Measurements from ENCODE around the gene CCDC197. TPM values are rescaled to one million over a fixed set of nuclear protein-coding genes. Genes with fewer than 3 reads are reported as not detected.

CCDC197 gene
- total RNA-seq, 1 donor from 2014 or later: not detected

DNA sequence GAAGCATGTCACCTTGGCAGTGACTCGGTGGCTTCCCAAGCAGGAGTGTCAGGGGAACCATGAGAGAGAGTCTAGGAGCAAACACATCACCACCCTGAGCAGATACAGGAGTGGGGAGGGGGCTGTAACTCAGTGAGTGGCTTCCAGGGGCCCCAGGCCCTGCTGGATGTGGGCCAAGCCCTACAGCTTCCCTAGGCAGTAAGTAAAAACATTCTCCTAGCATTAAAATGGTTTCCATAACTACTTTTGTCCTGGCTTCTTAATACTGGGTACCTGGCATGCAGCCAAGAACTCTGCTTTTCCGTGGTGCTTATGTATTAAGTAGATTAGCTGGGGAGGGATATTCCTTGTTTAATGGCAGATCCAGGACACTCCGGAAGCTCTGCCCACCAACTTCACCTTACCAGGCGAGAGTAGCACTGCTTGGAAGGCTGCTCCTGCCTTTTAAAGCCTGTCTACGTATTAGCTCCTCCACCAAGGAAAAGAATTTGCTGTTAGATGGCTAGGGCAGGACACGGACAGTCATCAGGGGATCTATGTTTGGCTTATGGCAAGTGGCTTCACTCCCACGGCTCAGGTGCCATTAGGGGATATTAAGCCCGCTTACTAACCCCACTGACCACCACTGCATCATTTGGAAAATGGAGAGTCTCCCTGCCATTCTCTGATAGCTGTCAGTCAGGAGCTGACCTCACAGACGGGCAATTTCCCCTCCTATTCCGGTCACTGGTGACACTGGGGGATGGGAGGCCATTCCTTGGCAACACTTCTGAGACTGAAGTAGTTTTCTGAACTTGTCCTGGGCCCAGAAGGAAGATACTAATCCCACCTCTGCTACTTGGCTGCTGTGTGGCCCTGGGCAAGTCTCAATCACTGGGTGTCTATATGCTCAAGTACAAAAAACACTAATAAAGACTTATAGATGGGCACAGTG is 51.9 kb downstream of the CCDC197 start:
- intact Hi-C loops (cut with DNase I): no loop called here
- ATAC-seq: no peak
- H3K27ac ChIP-seq: no peak overlapping the region

DNA sequence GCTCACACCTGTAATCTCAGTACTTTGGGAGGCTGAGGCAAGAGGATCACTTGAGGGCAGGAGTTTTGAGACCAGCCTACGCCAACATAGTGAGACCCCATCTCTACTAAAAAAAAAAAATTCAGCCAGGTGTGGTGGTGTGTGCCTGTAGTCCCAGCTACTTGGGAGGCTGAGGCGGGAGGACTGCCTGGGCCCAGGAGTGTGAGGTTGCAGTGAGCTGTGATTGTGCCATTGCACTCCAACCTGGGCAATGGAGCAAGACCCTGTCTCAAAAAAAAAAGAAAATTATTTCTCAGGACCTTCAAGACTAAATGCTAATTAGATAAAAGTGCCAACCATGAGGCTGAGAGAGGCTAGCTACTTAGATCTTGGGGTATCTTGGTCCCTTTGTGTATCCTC is 52.5 kb downstream of the CCDC197 start:
- no peaks in the 10 kb centered on the region for H3K9me3 ChIP-seq
- ATAC-seq (no peak), DNase-seq (no peak)
- H3K4me1 ChIP-seq: no peaks in the 10 kb centered on the region
- TF ChIP-seq, protein P1, sequence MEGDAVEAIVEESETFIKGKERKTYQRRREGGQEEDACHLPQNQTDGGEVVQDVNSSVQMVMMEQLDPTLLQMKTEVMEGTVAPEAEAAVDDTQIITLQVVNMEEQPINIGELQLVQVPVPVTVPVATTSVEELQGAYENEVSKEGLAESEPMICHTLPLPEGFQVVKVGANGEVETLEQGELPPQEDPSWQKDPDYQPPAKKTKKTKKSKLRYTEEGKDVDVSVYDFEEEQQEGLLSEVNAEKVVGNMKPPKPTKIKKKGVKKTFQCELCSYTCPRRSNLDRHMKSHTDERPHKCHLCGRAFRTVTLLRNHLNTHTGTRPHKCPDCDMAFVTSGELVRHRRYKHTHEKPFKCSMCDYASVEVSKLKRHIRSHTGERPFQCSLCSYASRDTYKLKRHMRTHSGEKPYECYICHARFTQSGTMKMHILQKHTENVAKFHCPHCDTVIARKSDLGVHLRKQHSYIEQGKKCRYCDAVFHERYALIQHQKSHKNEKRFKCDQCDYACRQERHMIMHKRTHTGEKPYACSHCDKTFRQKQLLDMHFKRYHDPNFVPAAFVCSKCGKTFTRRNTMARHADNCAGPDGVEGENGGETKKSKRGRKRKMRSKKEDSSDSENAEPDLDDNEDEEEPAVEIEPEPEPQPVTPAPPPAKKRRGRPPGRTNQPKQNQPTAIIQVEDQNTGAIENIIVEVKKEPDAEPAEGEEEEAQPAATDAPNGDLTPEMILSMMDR (IDR thresholded peaks at IDR 0.05): no peak
- no peak overlapping the region for H3K27ac ChIP-seq
- intact Hi-C loops (cut with DNase I): no loop called here
- no peaks in the 10 kb centered on the region for H3K27me3 ChIP-seq (ENCODE audit: low read depth)
- H3K4me3 ChIP-seq: no peak overlapping the region
- peaks cover 99% of the 10 kb centered on the region for H3K36me3 ChIP-seq

More for the DNA sequence above, 51.9 kb downstream of the CCDC197 start:
- no peaks in the 10 kb centered on the region for H3K9me3 ChIP-seq
- no peaks in the 10 kb centered on the region for H3K27me3 ChIP-seq (ENCODE audit: low read depth)
- no peak for DNase-seq
- peaks cover 94% of the 10 kb centered on the region for H3K36me3 ChIP-seq
- H3K4me3 ChIP-seq: no peak overlapping the region
- TF ChIP-seq, protein P1 (IDR thresholded peaks at IDR 0.05): no peak
- H3K4me1 ChIP-seq: no peaks in the 10 kb centered on the region

DNA sequence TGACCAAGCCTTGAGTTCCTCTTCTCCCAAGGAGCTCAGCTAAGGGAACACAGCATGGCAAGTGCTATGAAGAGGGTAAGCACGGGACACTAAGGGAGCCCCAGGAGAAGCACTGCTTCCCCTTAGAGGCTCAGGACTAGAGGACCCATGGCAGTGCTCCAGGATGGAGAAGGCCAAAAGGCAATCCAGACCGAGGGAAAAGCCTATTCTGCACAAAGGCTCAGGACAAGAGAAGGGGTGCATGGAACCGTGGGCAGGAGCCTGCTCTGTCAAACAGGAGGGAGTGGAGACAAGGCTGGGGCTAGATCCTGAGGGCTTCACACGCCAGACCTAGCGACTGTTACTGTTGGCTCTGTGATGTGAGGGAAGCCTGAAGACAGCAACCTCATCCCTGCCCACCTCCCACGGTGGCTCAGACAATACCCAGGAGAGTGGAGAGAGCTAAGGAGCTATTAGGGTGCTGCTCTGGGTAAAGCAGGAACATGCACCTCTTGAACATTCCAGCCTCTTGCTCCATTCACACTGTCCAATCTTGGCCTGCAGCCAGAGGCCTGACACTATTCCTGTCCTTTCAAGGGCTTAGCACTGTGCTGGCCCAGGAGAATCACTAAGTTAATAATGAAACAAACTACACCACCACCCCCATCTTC is 53.3 kb downstream of the CCDC197 start:
- no peak overlapping the region for H3K4me3 ChIP-seq
- H3K27ac ChIP-seq: no peak overlapping the region
- DNase-seq (peak; percentile 58), ATAC-seq (peak; percentile 41 to 71)
- H3K36me3 ChIP-seq: peaks cover 99% of the 10 kb centered on the region
- no peaks in the 10 kb centered on the region for H3K27me3 ChIP-seq (ENCODE audit: low read depth)
- TF ChIP-seq, protein P1 (IDR thresholded peaks at IDR 0.05): no peak
- H3K9me3 ChIP-seq: no peaks in the 10 kb centered on the region
- intact Hi-C loops (cut with DNase I): no loop called here
- no peaks in the 10 kb centered on the region for H3K4me1 ChIP-seq

DNA sequence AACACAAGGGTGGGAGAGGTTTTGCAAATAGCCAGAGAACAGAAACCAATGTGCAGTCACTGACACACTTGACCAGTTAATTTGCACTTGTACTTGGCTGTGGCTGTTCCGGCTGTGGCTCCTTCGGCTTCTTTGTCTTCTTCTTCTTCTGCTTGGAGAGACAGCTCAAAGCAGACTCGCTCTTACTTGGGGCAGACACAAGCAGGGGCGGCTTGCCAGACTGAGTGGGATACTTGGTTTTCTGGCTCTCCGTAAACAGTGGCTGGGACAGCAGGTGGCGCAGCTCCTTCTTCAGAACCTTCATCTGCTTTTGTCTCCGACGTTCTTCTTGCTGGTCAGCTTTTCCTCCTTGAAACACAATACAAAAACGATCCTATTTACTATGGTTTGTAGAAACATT is 54.0 kb downstream of the CCDC197 start:
- intact Hi-C loops (cut with DNase I): no loop called here
- DNase-seq: no peak
- TF ChIP-seq, protein P1 (IDR thresholded peaks at IDR 0.05): peak; percentile 16
- Histone ChIP-seq H3K27ac (no peak overlapping the region), H3K27me3 (ENCODE audit: low read depth) (no peaks in the 10 kb centered on the region), H3K36me3 (peaks cover 99% of the 10 kb centered on the region), H3K4me1 (no peaks in the 10 kb centered on the region), H3K9me3 (no peaks in the 10 kb centered on the region), H3K4me3 (no peak overlapping the region)
- ATAC-seq: no peak

DNA sequence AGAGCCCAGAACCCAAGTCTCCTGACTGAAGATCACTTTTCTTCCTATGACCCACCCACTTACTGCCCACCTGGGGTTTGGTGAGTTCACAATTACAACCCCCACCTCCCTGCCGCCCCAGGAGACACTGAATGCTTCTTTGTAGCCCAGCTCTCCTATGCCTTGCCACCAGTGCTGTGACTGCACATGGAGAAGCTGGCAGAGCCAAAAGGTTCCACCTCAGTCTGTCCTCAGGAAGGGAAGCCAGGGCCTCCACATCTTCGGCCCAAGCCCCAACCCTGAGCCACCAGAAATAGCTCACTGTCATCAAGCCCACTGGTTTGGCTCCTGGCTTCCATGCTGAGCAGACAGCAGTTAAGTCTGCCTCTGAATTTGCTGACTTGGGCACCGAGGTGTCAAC is 54.7 kb downstream of the CCDC197 start:
- DNase-seq (no peak), ATAC-seq (no peak)
- Histone ChIP-seq H3K36me3 (peaks cover 99% of the 10 kb centered on the region), H3K4me1 (no peaks in the 10 kb centered on the region), H3K9me3 (no peaks in the 10 kb centered on the region), H3K27me3 (ENCODE audit: low read depth) (no peaks in the 10 kb centered on the region), H3K4me3 (no peak overlapping the region), H3K27ac (no peak overlapping the region)
- TF ChIP-seq, protein P1 (IDR thresholded peaks at IDR 0.05): no peak
- intact Hi-C loops (cut with DNase I): no loop called here

Measured in lower lobe of right lung (tissue), 2 donors.